Spleen (tissue), 7 donors: ENCODE data around the gene FADS3.

ENCODE experiments used
- POLR2AphosphoS5 ChIP-seq, 3 donors: sonication (generic); formaldehyde crosslinking; IDR thresholded peaks; one replicate each; pipeline ENCODE4 v1.5.1; 2017; ENCODE audit warnings: antibody characterized with exemption in 3 of 3
- TF ChIP-seq, protein P1 (sequence below), 11 experiments: fragments of 200-600 bp in 7 of 11; fragments of 450-650 bp in 4 of 11; sonication (generic) in 4 of 11; IDR thresholded peaks in 8 of 11; conservative IDR thresholded peaks in 3 of 11; 1 replicate in 7 of 11; 2 replicates in 4 of 11; pipeline versions ENCODE4 v1.4.0 to v1.8.0; 2016 to 2021; ENCODE audit warnings: antibody characterized with exemption in 11 of 11, inconsistent platforms in 4 of 11, mild to moderate bottlenecking in 1 of 11
- donor health status: DM: no; HTN: no; CAD: no; lungs with moderate emphysema.
- donor health status: DM: no; HTN: no; CAD: no.
- donor health status: DM: no; HTN: no; CAD: no.

DNA sequence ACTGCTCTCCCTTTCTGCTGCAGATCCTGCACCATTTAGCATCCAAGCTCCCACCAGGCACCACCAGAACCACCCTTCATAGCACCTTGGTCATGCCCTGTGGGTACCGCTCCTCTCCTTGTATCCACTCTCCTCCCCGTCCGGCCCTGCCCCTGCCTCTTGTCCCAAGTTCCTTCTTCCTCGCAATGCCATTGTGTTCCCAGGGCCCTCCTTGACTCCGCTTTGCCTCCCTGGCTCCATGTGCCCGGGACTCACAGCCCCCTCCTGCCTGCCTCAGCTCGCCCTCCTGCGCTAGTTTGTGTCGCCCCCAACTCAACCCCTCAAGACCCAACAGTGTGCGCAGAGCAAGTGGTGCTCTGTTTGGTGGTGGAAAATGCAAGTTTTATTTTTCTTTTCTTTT, 52.4 kb downstream of the FADS3 start:
- TF ChIP-seq, protein P1, sequence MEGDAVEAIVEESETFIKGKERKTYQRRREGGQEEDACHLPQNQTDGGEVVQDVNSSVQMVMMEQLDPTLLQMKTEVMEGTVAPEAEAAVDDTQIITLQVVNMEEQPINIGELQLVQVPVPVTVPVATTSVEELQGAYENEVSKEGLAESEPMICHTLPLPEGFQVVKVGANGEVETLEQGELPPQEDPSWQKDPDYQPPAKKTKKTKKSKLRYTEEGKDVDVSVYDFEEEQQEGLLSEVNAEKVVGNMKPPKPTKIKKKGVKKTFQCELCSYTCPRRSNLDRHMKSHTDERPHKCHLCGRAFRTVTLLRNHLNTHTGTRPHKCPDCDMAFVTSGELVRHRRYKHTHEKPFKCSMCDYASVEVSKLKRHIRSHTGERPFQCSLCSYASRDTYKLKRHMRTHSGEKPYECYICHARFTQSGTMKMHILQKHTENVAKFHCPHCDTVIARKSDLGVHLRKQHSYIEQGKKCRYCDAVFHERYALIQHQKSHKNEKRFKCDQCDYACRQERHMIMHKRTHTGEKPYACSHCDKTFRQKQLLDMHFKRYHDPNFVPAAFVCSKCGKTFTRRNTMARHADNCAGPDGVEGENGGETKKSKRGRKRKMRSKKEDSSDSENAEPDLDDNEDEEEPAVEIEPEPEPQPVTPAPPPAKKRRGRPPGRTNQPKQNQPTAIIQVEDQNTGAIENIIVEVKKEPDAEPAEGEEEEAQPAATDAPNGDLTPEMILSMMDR (IDR thresholded peaks at IDR 0.05 in 8 of 11, conservative IDR thresholded peaks at IDR 0.05 in 3 of 11): no peak
- peak in 1 of 3 donors; percentile 5 for TF ChIP-seq POLR2AphosphoS5 (IDR thresholded peaks at IDR 0.05)
